Keratinocyte (primary cell): Measurements from ENCODE around the gene FLVCR1. TPM values are rescaled to one million over a fixed set of nuclear protein-coding genes. Genes with fewer than 3 reads are reported as not detected.

Source experiments
- DNase-seq: peaks from one replicate; pipeline ENCODE4 v3.0.0-alpha.2; 2011; ENCODE audit warnings: low read depth, missing footprints, low spot score
- FAIRE-seq: peaks from 2 replicates; lab custom pipeline; 2011; peaks lifted over from hg19 to GRCh38; lab: Jason Lieb, UNC
- H2AFZ ChIP-seq: 2 replicates; pipeline ENCODE4 v1.6.0; 2012; ENCODE audit warnings: low read length, control low read depth, inconsistent platforms; ENCODE audit not compliant: control insufficient read depth
- H3K27ac ChIP-seq: 2 replicates; pipeline ENCODE4 v1.5.1; 2011; ENCODE audit warnings: low read length; ENCODE audit not compliant: control insufficient read depth, insufficient read depth
- H3K27me3 ChIP-seq: 3 replicates; pipeline ENCODE4 v1.6.0; 2011; ENCODE audit warnings: low read length; ENCODE audit not compliant: control insufficient read depth, insufficient read depth; ENCODE audit errors: extremely low read depth
- H3K36me3 ChIP-seq, 2 experiments: 2 replicates in 1 of 2; 3 replicates in 1 of 2; pipeline ENCODE4 v1.5.1; 2011; ENCODE audit warnings: low read length in 2 of 2, mild to moderate bottlenecking in 1 of 2; ENCODE audit not compliant: control insufficient read depth in 2 of 2, insufficient read depth in 2 of 2; ENCODE audit errors: extremely low read depth in 1 of 2
- H3K4me1 ChIP-seq: 3 replicates; pipeline ENCODE4 v1.5.1; 2011; ENCODE audit warnings: low read length; ENCODE audit not compliant: control insufficient read depth, insufficient read depth; ENCODE audit errors: extremely low read depth
- H3K4me2 ChIP-seq: 3 replicates; pipeline ENCODE4 v1.6.0; 2011; ENCODE audit warnings: low read depth, low read length; ENCODE audit not compliant: control insufficient read depth, insufficient read depth; ENCODE audit errors: extremely low read depth
- H3K4me3 ChIP-seq, 3 experiments: fragments of 200-600 bp in 1 of 3; sonication (generic) in 1 of 3; 2 replicates in 2 of 3; 3 replicates in 1 of 3; pipeline ENCODE4 v1.5.1; 2011 to 2016; ENCODE audit warnings: low read length in 3 of 3, mild to moderate bottlenecking in 3 of 3, control low read depth in 2 of 3, inconsistent platforms in 1 of 3, low read depth in 1 of 3, mixed read lengths in 1 of 3, mixed run types in 1 of 3, moderate library complexity in 1 of 3; ENCODE audit not compliant: control insufficient read depth in 2 of 3, insufficient read depth in 2 of 3; ENCODE audit errors: extremely low read depth in 1 of 3
- H3K79me2 ChIP-seq: 2 replicates; pipeline ENCODE4 v1.6.0; 2012; ENCODE audit warnings: low read length; ENCODE audit not compliant: control insufficient read depth, insufficient read depth
- H3K9ac ChIP-seq: 3 replicates; pipeline ENCODE4 v1.6.0; 2011; ENCODE audit warnings: low read length; ENCODE audit not compliant: control insufficient read depth, insufficient read depth; ENCODE audit errors: extremely low read depth
- H3K9me1 ChIP-seq: 3 replicates; pipeline ENCODE4 v1.6.0; 2011; ENCODE audit warnings: low read length; ENCODE audit not compliant: control insufficient read depth, insufficient read depth; ENCODE audit errors: extremely low read depth
- H3K9me3 ChIP-seq: 2 replicates; pipeline ENCODE4 v1.5.1; 2012; ENCODE audit warnings: low read depth, low read length; ENCODE audit not compliant: control insufficient read depth
- H4K20me1 ChIP-seq: 3 replicates; pipeline ENCODE4 v1.6.0; 2011; ENCODE audit warnings: low read length; ENCODE audit not compliant: control insufficient read depth, insufficient read depth; ENCODE audit errors: extremely low read depth
- CTCF ChIP-seq, 3 experiments: IDR thresholded peaks in 1 of 3; conservative IDR thresholded peaks in 1 of 3; optimal IDR thresholded peaks in 1 of 3; 2 replicates in 2 of 3; 3 replicates in 1 of 3; pipeline versions ENCODE3 to v1.5.1; 2011; ENCODE audit warnings: low read length in 3 of 3, mild to moderate bottlenecking in 3 of 3, moderate library complexity in 2 of 3, control low read depth in 1 of 3, inconsistent platforms in 1 of 3; ENCODE audit not compliant: insufficient read depth in 2 of 3; ENCODE audit errors: extremely low read depth in 1 of 3
- EZH2 ChIP-seq: IDR thresholded peaks from one replicate; pipeline ENCODE4 v1.6.1; 2012; ENCODE audit warnings: inconsistent platforms, mild to moderate bottlenecking, low read length, moderate library complexity
- dilution Hi-C: fragments of 300-500 bp; cut with MboI; formaldehyde crosslinking; loops from one replicate; pipeline ENCODE4 v1.7.0; 2020; ENCODE audit warnings: low sequenced_read_pairs; ENCODE audit not compliant: extremely low pct_ligation_motif_present
- polyA plus RNA-seq, 5 experiments: library from polyadenylated mRNA; depleted of rRNA in 3 of 5; stranded (reverse) in 3 of 5; stranded (forward) in 1 of 5; unstranded in 1 of 5; fragments of >200 nt; gene quantifications; 1 replicate in 1 of 5; 2 replicates in 3 of 5; 3 replicates in 1 of 5; pipeline versions ENCODE4 v1.2.1 to v1.2.3, GENCODE V29; 2011 to 2012; ENCODE audit warnings: missing spikeins in 2 of 5, low read depth in 1 of 5, low replicate concordance in 1 of 5

FLVCR1 gene
- polyA plus RNA-seq, 1 donor (not counting 4 experiments of a cell fraction or from before 2014, with no cell fraction given), result 6.4 TPM

- H3K27ac ChIP-seq, result no peak overlapping the region
- no peak overlapping the region for H3K4me2 ChIP-seq
- no peak overlapping the region for H3K4me3 ChIP-seq
- H3K9me3 ChIP-seq, result peaks cover 11% of the 10 kb centered on the region
- FAIRE-seq (no peak), DNase-seq (no peak)
- H4K20me1 ChIP-seq, result no peaks in the 10 kb centered on the region
- H3K36me3 ChIP-seq, result no peaks in the 10 kb centered on the region
- no peak overlapping the region for H2AFZ ChIP-seq
- dilution Hi-C loops, result no loop called here
- H3K9me1 ChIP-seq, result no peaks in the 10 kb centered on the region
- TF ChIP-seq CTCF (optimal IDR thresholded peaks at IDR 0.05 in 1 of 3, IDR thresholded peaks at IDR 0.05 in 1 of 3, conservative IDR thresholded peaks at IDR 0.05 in 1 of 3; ENCODE audit: extremely low read depth in 1 of 3, insufficient read depth in 2 of 3, low read length in 3 of 3), result no peak
- no peaks in the 10 kb centered on the region for H3K4me1 ChIP-seq
- H3K79me2 ChIP-seq, result no peaks in the 10 kb centered on the region
- H3K27me3 ChIP-seq, result no peaks in the 10 kb centered on the region
- no peak overlapping the region for H3K9ac ChIP-seq
These were observed 30.8 kb upstream of the FLVCR1 start for GRCh38 chr1:212827171-212827776.

- Histone ChIP-seq H2AFZ (no peak overlapping the region), H3K27ac (no peak overlapping the region), H3K9me1 (no peaks in the 10 kb centered on the region), H3K4me1 (no peaks in the 10 kb centered on the region), H3K36me3 (no peaks in the 10 kb centered on the region), H3K4me2 (no peak overlapping the region), H4K20me1 (no peaks in the 10 kb centered on the region), H3K9ac (no peak overlapping the region), H3K4me3 (no peak overlapping the region), H3K79me2 (no peaks in the 10 kb centered on the region), H3K9me3 (peaks cover 11% of the 10 kb centered on the region), H3K27me3 (no peaks in the 10 kb centered on the region)
- FAIRE-seq (no peak), DNase-seq (no peak)
- TF ChIP-seq EZH2, result no peak
- no peak for TF ChIP-seq CTCF (optimal IDR thresholded peaks at IDR 0.05 in 1 of 3, IDR thresholded peaks at IDR 0.05 in 1 of 3, conservative IDR thresholded peaks at IDR 0.05 in 1 of 3; ENCODE audit: extremely low read depth in 1 of 3, insufficient read depth in 2 of 3, low read length in 3 of 3)
- dilution Hi-C loops, result no loop called here
These were observed 30.2 kb upstream of the FLVCR1 start for GRCh38 chr1:212827831-212828278.
